VCaP (cell line): Measurements from ENCODE around the gene FSTL4.

Experiments
- H3K27ac ChIP-seq: fragments of 450-650 bp; 2 replicates; pipeline ENCODE4 v1.5.1; 2017
- TF ChIP-seq, protein P1 (sequence below): fragments of 450-650 bp; conservative IDR thresholded peaks from 2 replicates; pipeline ENCODE4 v1.5.1; 2017; ENCODE audit warnings: mild to moderate bottlenecking, moderate library complexity

The FSTL4 gene

DNA sequence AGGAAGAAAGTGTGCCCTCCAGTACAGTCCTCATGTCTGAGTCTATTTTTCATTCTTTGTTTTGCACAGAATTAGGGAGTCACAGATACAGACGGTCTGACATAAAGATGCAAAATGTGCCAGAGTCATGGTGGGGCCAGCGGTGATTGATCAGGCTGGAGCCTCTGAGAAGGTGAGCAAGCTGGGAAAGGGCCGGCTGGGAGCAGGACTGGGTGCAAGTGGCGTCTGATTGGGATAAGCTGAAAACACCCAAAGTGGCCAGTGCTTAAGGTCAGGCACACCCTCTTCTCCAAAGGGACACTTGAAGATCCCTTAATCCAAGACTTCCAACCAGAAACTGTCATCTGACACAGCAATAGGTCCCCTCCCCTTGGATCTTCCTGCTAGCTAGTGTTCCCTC, 32.6 kb downstream of the FSTL4 start:
- TF ChIP-seq, protein P1, sequence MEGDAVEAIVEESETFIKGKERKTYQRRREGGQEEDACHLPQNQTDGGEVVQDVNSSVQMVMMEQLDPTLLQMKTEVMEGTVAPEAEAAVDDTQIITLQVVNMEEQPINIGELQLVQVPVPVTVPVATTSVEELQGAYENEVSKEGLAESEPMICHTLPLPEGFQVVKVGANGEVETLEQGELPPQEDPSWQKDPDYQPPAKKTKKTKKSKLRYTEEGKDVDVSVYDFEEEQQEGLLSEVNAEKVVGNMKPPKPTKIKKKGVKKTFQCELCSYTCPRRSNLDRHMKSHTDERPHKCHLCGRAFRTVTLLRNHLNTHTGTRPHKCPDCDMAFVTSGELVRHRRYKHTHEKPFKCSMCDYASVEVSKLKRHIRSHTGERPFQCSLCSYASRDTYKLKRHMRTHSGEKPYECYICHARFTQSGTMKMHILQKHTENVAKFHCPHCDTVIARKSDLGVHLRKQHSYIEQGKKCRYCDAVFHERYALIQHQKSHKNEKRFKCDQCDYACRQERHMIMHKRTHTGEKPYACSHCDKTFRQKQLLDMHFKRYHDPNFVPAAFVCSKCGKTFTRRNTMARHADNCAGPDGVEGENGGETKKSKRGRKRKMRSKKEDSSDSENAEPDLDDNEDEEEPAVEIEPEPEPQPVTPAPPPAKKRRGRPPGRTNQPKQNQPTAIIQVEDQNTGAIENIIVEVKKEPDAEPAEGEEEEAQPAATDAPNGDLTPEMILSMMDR, result no peak
- H3K27ac ChIP-seq, result no peak overlapping the region

DNA sequence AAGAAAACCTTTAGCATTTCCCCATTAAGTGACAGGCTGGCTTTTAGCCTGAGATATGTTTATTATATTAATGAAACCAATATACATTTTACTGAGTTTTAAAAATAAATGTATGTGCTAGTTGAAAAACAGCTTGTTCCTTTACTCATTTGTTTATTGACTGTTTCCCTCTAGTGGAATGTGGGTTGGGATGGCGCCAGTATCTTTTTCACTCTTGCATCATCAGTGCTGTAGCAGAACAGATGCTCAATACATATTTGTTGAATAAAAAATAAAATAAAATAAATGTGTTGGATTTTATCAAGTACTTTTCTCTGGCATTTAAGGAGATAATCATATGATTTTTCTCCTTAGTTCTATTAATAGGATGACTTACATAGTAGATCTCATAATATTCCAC, 43.0 kb downstream of the FSTL4 start:
- H3K27ac ChIP-seq, result no peak overlapping the region
- TF ChIP-seq, protein P1, result no peak

DNA sequence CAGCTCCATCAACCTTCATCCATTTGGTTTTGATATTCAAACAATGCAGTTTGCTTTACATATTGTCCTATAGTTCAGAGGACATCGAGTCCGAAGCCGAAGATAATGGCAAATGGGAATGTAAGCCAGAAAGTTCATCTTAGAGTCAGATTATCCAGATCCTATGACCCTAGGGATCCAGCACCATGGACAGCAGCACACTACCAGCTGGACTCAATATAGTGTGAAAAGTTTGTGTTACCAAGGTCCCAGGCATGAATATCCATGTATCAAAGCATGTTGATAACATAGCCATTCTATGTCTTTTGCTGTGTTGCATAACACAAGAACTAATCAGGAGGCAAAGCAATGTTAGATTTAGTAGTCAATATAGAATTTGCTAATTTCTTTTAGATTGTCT, 46.3 kb downstream of the FSTL4 start:
- TF ChIP-seq, protein P1, result no peak
- no peak overlapping the region for H3K27ac ChIP-seq

DNA sequence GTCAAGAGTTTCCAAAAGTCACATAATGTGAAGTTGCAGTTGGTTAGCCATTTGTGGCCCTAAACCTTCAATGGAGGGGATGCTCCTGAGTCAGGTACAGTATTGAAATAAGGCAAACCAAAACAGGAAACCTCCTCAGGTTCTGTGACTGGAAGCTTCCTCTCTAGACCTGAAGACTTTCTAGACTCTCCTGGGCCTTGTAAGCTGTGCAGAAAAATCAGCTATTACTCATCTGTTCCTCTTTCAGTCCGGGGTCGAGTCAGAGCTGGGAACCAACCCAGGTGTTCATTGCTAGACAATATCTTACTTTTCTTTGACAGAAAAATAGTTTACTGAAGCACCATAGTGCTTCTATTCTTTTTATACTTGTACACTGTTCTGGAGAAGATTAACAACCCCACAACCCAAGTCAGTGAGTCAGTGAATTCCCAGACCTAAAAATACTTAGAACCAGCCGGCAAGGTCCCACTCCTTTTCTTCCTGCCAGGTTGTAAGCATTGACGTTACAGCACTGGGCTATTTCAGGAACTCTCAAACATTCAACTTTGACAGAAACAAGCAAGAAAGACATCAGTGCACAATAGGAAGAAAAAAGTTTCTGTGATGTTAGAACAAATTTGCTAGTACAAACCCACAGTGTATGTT, 47.3 kb downstream of the FSTL4 start:
- TF ChIP-seq, protein P1, result no peak
- no peak overlapping the region for H3K27ac ChIP-seq

DNA sequence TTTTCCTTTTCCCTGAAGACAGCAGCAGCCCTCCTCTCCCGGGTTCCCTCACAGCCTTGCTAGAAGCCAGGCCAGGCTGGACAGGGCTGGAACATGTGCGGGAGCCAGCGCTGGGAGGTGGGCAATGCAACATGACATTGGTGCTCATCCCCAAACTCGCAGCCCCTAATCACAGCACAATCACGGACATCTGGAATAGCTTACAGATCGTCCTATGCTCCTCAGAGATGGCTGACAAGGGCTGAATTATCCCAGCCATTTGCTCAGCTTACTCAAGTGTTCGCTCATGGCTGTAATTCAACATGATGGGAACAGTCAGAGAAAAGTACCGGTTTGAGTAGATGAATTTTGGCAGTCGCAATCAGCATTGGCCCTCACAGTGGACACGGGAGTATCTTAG, 49.8 kb downstream of the FSTL4 start:
- no peak overlapping the region for H3K27ac ChIP-seq
- TF ChIP-seq, protein P1, result no peak

DNA sequence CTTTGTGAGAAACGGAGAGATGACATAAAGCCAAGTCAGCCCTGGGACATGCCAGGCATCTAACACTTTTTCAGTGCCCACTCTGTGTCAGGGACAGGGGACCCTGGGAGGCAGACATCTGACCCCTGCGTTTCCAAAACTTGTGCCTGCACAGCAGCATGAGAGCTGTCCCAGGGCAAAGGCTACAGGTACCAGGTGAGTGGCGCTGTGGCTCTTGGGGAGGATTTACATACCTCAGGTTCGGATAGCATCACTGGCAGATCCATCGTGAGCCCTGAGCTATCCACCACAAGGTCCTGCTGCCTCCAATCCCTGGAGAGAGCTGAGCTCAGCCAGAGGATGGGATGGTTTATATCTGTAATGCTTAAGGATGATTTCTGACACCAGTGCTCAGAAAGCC, 52.4 kb downstream of the FSTL4 start:
- H3K27ac ChIP-seq, result no peak overlapping the region
- TF ChIP-seq, protein P1, result no peak

DNA sequence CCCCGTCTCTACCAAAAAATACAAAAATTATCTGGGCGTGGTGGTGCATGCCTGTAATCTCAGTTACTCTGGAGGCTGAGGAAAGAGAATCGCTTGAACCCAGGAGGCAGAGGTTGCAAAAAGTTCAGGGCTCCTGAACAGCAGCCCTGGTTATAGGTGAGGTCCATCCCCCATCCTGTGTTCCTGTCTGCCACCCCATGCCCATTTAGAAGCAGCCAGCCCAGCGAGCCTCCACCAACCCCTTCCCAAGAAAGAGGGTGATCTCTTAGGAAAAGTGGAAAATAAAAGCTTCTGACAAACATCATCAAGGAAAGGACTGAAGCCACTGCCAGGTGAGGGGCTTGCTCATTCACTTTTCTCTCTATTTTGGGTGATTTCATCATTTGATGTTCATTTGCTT, 55.8 kb downstream of the FSTL4 start:
- no peak overlapping the region for H3K27ac ChIP-seq
- TF ChIP-seq, protein P1, result no peak
